HG03135 (cell line): ENCODE results near the gene CELF2.
"Not testable (repeated sequence)": the region's sequence is repeated elsewhere in the genome, so short reads cannot be mapped to it uniquely, and the experiment has no call there.

Experiments used
- ATAC-seq: cut with Tn5 transposase; IDR thresholded peaks from one replicate; pipeline ENCODE4 v1.9.1; 2021; ENCODE audit warnings: mild to moderate bottlenecking, moderate library complexity; ENCODE audit not compliant: unreplicated experiment

CELF2 gene

DNA sequence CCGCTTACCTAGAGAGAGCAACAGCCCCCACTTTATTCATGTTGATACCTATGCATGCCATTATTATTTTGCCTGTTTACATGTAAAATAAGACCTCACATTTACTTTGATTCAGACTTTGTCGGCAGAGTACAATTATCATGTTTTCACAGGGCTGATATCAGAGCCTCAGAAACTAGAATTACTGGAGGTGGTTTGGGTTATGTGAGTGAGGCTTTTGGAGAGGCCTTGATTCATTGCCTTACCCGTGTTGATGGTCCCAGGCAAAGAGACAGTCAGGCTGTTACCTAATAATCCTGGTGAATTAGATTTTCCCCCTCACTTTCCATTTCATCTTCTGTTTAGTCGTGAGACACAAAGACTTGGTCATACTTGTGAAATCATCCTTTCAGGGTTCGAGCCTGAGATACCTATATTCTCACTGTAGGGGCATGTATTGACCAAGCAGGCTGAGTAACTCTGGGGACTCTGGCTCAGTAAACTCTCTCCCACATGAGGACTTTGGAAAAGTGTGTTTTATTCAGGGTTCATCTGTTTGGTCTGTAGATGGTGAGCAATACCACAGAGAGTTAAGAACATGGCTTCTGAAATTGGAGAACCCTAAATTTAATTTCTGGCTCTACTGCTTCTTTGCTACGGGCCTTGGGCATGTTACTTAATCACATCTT lies 150.9 kb downstream of the CELF2 start:
- no peak for ATAC-seq

GRCh38 chr10:11169976-11170375 lies 152.3 kb downstream of the CELF2 start:
- ATAC-seq: no peak

- no peak for ATAC-seq
Observed at GRCh38 chr10:11170574-11170973, 152.9 kb downstream of the CELF2 start.

- peak; percentile 34 for ATAC-seq
Observed at GRCh38 chr10:11170993-11171851, 153.6 kb downstream of the CELF2 start.

DNA sequence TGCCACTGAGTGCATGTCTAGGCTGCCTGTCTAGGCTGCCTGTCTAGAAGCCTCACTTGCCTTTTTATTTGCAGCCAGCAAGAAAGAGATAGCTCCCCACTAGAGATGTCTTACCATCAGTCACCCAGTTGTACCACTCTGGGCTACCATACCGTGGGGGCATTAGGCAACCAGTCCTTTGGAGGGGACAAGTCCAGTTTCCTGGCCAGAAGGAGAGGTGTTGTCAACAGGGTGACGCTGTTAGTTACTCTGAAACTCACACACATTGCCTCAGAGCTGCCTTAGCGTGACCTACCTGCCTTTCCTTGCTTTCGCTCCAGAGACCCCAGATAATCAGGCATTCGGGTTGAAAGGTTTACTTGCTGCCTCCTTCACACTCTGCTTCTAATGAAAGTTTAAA lies 155.4 kb downstream of the CELF2 start:
- no peak for ATAC-seq

DNA sequence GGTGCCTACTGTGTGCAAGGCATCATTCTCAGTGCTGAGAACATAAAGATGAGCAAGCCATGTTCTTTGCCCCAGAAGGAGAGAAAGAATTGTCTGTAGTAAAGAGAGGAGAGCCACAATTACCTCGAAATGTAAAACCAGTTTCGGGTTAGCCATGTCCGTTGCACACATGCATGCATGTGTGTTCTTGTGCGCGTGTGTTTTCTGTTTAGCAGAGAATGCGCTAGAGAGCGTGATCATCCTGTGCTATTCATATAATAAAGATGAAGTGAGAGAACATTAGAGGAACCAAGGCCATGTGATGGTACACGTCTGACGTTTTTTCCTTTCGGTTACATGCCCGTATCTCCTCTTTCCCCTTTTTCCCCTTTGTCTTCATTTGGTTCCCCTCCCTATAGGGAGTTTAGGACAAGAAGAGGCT lies 158.2 kb downstream of the CELF2 start:
- peak; percentile 36 for ATAC-seq

DNA sequence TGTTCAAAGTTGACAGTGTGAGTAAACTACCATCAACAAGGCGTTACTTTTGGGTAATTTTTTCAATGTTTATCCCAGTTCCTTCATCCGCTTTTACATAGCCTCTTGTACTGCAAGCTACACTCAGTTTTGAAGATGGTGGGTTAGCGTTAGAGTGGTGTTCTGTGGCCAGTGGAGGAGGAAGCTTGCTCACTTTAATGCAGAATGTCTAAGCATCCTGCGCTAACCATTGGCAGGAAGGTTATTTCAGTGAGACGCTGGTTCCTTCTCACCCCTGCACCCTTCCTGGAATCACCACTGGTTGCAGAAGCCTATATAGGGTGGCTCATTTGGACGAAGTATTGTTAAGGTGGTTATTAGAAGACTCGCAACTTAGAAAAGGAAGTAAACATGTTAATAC lies 159.1 kb downstream of the CELF2 start:
- ATAC-seq: no peak

- ATAC-seq: no peak
Observed at GRCh38 chr10:11177381-11177780, 159.7 kb downstream of the CELF2 start.

DNA sequence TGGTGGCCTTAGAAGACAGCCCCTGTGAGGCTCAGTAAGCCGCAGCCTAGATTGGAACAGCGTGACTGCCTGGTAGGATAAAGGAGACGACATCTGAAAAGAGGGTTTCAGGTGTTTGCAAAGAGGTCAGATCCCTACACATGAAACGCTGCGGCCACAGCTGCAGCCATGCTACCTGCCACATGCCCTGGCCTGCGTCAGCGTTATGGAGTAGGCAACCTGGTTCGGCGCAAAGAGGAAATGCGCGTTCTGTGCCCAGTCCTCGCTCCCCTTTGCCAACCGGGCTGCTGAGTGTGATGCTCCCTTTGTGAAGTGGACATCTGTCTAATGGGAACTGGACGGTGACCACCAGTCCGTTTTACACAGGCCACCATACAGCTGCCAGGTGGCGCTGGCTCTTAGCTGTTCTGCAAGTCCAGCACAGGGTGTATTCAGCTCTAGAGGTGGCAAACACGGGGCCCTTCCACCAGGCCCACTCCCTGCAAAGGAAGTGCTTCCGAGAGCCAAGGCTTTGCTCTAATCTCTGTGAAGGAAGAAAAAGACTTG lies 160.3 kb downstream of the CELF2 start:
- no peak for ATAC-seq

GRCh38 chr10:11178606-11179515 lies 161.2 kb downstream of the CELF2 start:
- peak; percentile 87 for ATAC-seq

DNA sequence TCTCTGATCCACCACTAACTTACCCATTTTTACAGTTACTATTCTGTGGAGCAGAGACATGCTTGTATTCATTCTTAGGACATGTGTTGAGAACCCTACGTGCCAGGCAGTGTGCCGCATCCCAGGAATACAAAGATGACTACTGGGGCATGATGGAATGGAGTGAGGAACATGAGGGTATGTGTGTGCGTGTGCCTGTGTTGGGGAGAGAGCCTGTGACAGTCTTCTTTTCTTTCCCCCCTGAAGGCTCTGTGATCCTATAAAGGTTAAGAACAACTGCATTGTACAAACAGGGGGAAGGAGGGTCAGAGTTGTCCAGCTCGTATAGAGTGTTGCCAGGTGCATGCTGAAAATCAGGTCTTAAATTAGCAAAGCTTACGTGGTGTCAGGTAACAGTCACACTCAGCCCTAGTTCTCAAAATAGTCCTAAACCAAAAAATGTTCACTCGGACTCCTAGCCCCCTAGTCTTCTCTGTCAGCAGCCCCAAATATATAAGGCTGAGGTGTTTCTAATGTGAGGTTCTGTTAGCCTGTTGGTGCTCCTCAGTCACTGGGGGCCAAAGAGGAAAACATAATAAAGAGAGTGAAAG lies 161.9 kb downstream of the CELF2 start:
- ATAC-seq: no peak

DNA sequence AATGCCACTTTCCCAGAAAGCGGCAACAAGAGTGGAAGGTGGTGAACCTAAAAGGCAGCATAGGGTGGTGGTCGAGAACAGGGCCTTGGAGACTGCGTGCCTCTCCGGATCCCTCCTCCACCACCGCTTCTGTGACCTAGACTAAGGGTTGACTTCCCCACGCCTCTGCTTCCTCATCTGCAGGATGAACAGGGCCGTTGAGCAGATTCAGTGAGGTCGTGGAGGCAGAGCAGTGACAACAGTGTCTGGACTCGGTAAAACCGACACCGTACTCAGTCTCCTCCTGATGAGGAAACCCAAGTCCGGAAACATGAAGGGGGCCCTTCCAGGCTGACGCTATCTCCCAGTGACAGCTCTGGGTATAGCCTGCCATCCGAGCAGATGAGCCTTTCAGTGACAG lies 162.6 kb downstream of the CELF2 start:
- peak; percentile 22 for ATAC-seq

DNA sequence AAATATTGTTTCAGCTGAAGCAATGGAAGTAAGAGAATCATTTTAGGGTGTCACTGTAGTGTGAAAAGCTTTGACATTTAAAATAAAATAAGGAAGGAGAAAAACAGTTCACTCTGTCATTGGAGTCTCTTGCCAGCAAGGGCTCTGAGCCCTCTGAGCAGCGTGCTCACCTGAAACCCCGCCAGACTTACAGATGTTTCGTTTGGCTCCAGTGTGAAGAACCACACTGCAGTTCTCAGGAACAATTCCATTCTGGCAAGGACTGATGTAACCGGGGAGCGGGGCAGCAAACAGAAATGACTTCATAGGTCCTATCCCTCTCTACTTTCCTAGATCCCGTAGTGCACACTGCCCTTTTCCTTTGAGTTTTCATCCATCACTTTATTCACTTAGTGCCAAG lies 164.3 kb downstream of the CELF2 start:
- no peak for ATAC-seq

GRCh38 chr10:11183015-11183414 lies 165.3 kb downstream of the CELF2 start:
- no peak for ATAC-seq

DNA sequence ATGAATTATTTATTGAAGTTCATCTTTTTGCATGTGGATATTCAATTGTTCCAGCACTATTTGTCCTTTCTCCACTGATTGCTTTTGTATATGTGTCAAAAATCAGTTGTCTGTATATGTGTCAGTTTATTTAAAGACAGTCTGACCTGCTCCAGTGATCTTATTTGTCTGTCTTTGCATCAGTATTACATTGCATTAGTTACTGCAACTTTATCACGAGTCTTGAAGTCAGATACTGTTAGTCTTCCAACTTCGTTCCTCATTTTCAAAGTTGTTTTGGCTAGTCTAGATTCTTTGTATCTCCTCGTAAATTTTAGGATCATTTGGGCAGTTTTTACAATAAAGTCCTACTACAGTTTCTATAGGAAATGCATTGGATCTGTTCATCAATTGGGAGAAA lies 166.4 kb downstream of the CELF2 start:
- ATAC-seq: no peak

GRCh38 chr10:11185128-11185665 lies 167.5 kb downstream of the CELF2 start:
- ATAC-seq: not testable (repeated sequence)

DNA sequence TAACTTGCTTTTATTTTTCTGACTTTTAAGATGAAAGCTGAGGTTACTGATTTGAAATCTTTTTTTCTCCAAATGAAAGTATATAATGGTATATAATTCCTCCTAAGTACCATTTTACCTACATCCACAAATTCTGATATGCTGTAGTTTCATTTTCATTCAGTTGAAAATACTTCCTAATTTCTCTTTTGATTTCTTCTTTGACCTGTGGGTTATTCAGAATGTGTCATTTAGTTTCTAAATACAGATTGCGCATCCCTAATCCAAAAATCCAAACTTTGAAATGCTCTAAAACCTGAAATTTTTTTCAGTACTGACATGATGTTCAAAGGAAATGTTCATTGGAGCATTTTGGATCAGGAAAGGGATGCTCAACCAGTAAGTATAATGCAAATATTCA lies 168.7 kb downstream of the CELF2 start:
- ATAC-seq: no peak

- no peak for ATAC-seq
Observed at GRCh38 chr10:11189582-11190376, 172.1 kb downstream of the CELF2 start.

DNA sequence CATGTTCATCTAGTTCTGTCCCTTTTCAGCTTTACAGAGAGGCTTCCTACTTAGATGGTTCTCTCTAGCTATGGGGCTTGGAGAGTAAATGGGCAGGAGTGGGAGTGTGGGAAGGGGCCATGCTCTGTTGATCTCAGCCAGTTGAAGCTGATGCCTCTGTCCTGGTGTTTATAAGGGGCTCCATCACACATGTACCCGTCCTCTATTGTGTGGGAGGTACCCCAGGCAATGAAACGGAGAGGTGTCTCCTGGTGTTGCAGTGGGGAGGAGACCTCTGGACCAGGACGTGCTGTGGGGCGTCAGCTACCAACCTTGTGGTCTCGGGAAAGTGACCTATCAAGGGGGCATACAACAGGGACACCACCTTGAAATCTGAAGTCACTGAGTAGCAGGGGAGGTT lies 173.5 kb downstream of the CELF2 start:
- ATAC-seq: no peak

DNA sequence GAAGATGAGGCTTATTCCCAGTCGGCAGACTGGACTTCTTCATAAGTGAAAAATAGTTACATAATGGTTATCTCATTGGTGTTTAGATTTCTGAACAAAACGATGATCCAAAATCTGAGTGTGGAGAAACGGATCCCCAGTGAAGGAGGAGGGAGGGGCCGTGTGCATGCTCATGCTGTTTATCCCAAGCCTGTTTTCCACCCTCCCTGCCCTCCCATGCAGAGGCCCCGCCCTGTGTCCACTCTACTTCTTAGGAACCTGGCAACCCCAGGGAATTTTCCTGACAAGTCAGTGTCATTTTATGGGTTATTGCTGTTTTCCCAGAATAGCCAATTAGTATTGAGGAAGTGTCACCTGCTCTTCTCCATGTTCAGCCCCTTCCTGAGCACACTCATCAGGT lies 174.0 kb downstream of the CELF2 start:
- ATAC-seq: no peak
